ENCODE measurements around the gene RBM47.
A peak's percentile ranks its signal among the peaks of the same experiment; 100 is the strongest.
"Not testable (repeated sequence)": the region's sequence is repeated elsewhere in the genome, so short reads cannot be mapped to it uniquely, and the experiment has no call there.

Gene RBM47

GRCh38 chr4:40403081-40403480 is 226.6 kb downstream of the RBM47 start:
- no peak overlapping the region for H3K9ac ChIP-seq (ENCODE audit: low read depth, low read length)
- peaks cover 3% of the 10 kb centered on the region; the same call in 1 of the 2 replicates for H3K4me1 ChIP-seq (ENCODE audit: insufficient read depth, low read length)
- H3K9me3 ChIP-seq (ENCODE audit: insufficient read depth, low read depth, low read length) = peaks cover 16% of the 10 kb centered on the region; the same call in 1 of the 2 replicates
- no peaks in the 10 kb centered on the region for H3K27me3 ChIP-seq (ENCODE audit: insufficient read depth, low read length)
- H3K27ac ChIP-seq (ENCODE audit: low read depth, low read length) = no peak overlapping the region
- H3K4me3 ChIP-seq (ENCODE audit: low read length) = no peak overlapping the region
- whole genome bisulfite sequencing = 93% methylated on average over 5 of the region's 5 CpGs
- no peaks in the 10 kb centered on the region for H3K36me3 ChIP-seq (ENCODE audit: insufficient read depth, low read length)

GRCh38 chr4:40402556-40402955 is 227.1 kb downstream of the RBM47 start:
- no peak overlapping the region for H3K27ac ChIP-seq (ENCODE audit: low read depth, low read length)
- peaks cover 3% of the 10 kb centered on the region; the same call in 1 of the 2 replicates for H3K4me1 ChIP-seq (ENCODE audit: insufficient read depth, low read length)
- no peak overlapping the region for H3K4me3 ChIP-seq (ENCODE audit: low read length)
- 94% methylated on average over 1 of the region's 1 CpG for WGBS
- H3K27me3 ChIP-seq (ENCODE audit: insufficient read depth, low read length) = no peaks in the 10 kb centered on the region
- no peak overlapping the region for H3K9ac ChIP-seq (ENCODE audit: low read depth, low read length)
- no peaks in the 10 kb centered on the region for H3K36me3 ChIP-seq (ENCODE audit: insufficient read depth, low read length)
- peaks cover 14% of the 10 kb centered on the region; the same call in 1 of the 2 replicates for H3K9me3 ChIP-seq (ENCODE audit: insufficient read depth, low read depth, low read length)

GRCh38 chr4:40401631-40402030 is 228.0 kb downstream of the RBM47 start:
- Histone ChIP-seq H3K27ac (ENCODE audit: low read depth, low read length) (no peak overlapping the region), H3K9me3 (ENCODE audit: insufficient read depth, low read depth, low read length) (peaks cover 6% of the 10 kb centered on the region; the same call in 1 of the 2 replicates), H3K9ac (ENCODE audit: low read depth, low read length) (no peak overlapping the region), H3K27me3 (ENCODE audit: insufficient read depth, low read length) (no peaks in the 10 kb centered on the region), H3K4me1 (ENCODE audit: insufficient read depth, low read length) (peaks cover 3% of the 10 kb centered on the region; the same call in 1 of the 2 replicates), H3K4me3 (ENCODE audit: low read length) (no peak overlapping the region), H3K36me3 (ENCODE audit: insufficient read depth, low read length) (no peaks in the 10 kb centered on the region)
- WGBS = 88% methylated on average over 7 of the region's 8 CpGs

- no peaks in the 10 kb centered on the region for H3K27me3 ChIP-seq (ENCODE audit: insufficient read depth, low read length)
- H3K27ac ChIP-seq (ENCODE audit: low read depth, low read length) = no peak overlapping the region
- 95% methylated on average over 6 of the region's 6 CpGs for WGBS
- peaks cover 8% of the 10 kb centered on the region for H3K4me1 ChIP-seq (ENCODE audit: insufficient read depth, low read length)
- no peaks in the 10 kb centered on the region for H3K36me3 ChIP-seq (ENCODE audit: insufficient read depth, low read length)
- no peak overlapping the region for H3K4me3 ChIP-seq (ENCODE audit: low read length)
- H3K9me3 ChIP-seq (ENCODE audit: insufficient read depth, low read depth, low read length) = 0 out of 2 replicates have a peak, but pooled peaks cover under 1% of the 10 kb centered on the region
- no peak overlapping the region for H3K9ac ChIP-seq (ENCODE audit: low read depth, low read length)
These were observed 228.6 kb downstream of the RBM47 start for GRCh38 chr4:40401096-40401495.

- peaks cover 16% of the 10 kb centered on the region for H3K4me1 ChIP-seq (ENCODE audit: insufficient read depth, low read length)
- no peak overlapping the region for H3K4me3 ChIP-seq (ENCODE audit: low read length)
- H3K27me3 ChIP-seq (ENCODE audit: insufficient read depth, low read length) = no peaks in the 10 kb centered on the region
- no peaks in the 10 kb centered on the region for H3K36me3 ChIP-seq (ENCODE audit: insufficient read depth, low read length)
- no peak overlapping the region for H3K27ac ChIP-seq (ENCODE audit: low read depth, low read length)
- no peaks in the 10 kb centered on the region for H3K9me3 ChIP-seq (ENCODE audit: insufficient read depth, low read depth, low read length)
- 97% methylated on average over 3 of the region's 3 CpGs for WGBS
- no peak overlapping the region for H3K9ac ChIP-seq (ENCODE audit: low read depth, low read length)
These were observed 230.1 kb downstream of the RBM47 start for GRCh38 chr4:40399578-40399977.

- Histone ChIP-seq H3K9me3 (ENCODE audit: insufficient read depth, low read depth, low read length) (no peaks in the 10 kb centered on the region), H3K36me3 (ENCODE audit: insufficient read depth, low read length) (no peaks in the 10 kb centered on the region), H3K9ac (ENCODE audit: low read depth, low read length) (no peak overlapping the region), H3K27ac (ENCODE audit: low read depth, low read length) (peak overlapping the region; percentile 6; the same call in 1 of the 2 replicates), H3K4me1 (ENCODE audit: insufficient read depth, low read length) (peaks cover 13% of the 10 kb centered on the region), H3K4me3 (ENCODE audit: low read length) (no peak overlapping the region), H3K27me3 (ENCODE audit: insufficient read depth, low read length) (no peaks in the 10 kb centered on the region)
- 76% methylated on average over 7 of the region's 7 CpGs for WGBS
These were observed 233.5 kb downstream of the RBM47 start for GRCh38 chr4:40395908-40396793.

GRCh38 chr4:40395166-40395900 is 234.3 kb downstream of the RBM47 start:
- H3K9me3 ChIP-seq (ENCODE audit: insufficient read depth, low read depth, low read length) = no peaks in the 10 kb centered on the region
- WGBS = 90% methylated on average over 4 of the region's 4 CpGs
- H3K36me3 ChIP-seq (ENCODE audit: insufficient read depth, low read length) = no peaks in the 10 kb centered on the region
- H3K27me3 ChIP-seq (ENCODE audit: insufficient read depth, low read length) = no peaks in the 10 kb centered on the region
- no peak overlapping the region for H3K27ac ChIP-seq (ENCODE audit: low read depth, low read length)
- no peak overlapping the region for H3K4me3 ChIP-seq (ENCODE audit: low read length)
- H3K4me1 ChIP-seq (ENCODE audit: insufficient read depth, low read length) = peaks cover 13% of the 10 kb centered on the region
- H3K9ac ChIP-seq (ENCODE audit: low read depth, low read length) = no peak overlapping the region

- 86% methylated on average over 4 of the region's 6 CpGs for WGBS
- no peak overlapping the region for H3K27ac ChIP-seq (ENCODE audit: low read depth, low read length)
- no peaks in the 10 kb centered on the region for H3K36me3 ChIP-seq (ENCODE audit: insufficient read depth, low read length)
- no peaks in the 10 kb centered on the region for H3K27me3 ChIP-seq (ENCODE audit: insufficient read depth, low read length)
- no peak overlapping the region for H3K9ac ChIP-seq (ENCODE audit: low read depth, low read length)
- H3K4me1 ChIP-seq (ENCODE audit: insufficient read depth, low read length) = peaks cover 13% of the 10 kb centered on the region
- H3K4me3 ChIP-seq (ENCODE audit: low read length) = no peak overlapping the region
- H3K9me3 ChIP-seq (ENCODE audit: insufficient read depth, low read depth, low read length) = no peaks in the 10 kb centered on the region
These were observed 235.4 kb downstream of the RBM47 start for GRCh38 chr4:40394236-40394635.

GRCh38 chr4:40392241-40392640 is 237.4 kb downstream of the RBM47 start:
- H3K9ac ChIP-seq (ENCODE audit: low read depth, low read length); H3K9me3 ChIP-seq (ENCODE audit: insufficient read depth, low read depth, low read length); H3K27me3 ChIP-seq (ENCODE audit: insufficient read depth, low read length); H3K4me3 ChIP-seq (ENCODE audit: low read length); H3K36me3 ChIP-seq (ENCODE audit: insufficient read depth, low read length); H3K27ac ChIP-seq (ENCODE audit: low read depth, low read length): not testable (repeated sequence)
- peaks cover 18% of the 10 kb centered on the region for H3K4me1 ChIP-seq (ENCODE audit: insufficient read depth, low read length)
- 92% methylated on average over 9 of the region's 9 CpGs for WGBS

GRCh38 chr4:40389986-40390385 is 239.7 kb downstream of the RBM47 start:
- H3K4me3 ChIP-seq (ENCODE audit: low read length) = no peak overlapping the region
- no peaks in the 10 kb centered on the region for H3K27me3 ChIP-seq (ENCODE audit: insufficient read depth, low read length)
- no peak overlapping the region for H3K27ac ChIP-seq (ENCODE audit: low read depth, low read length)
- 0 out of 2 replicates have a peak, but pooled peaks cover 6% of the 10 kb centered on the region for H3K4me1 ChIP-seq (ENCODE audit: insufficient read depth, low read length)
- H3K9ac ChIP-seq (ENCODE audit: low read depth, low read length) = no peak overlapping the region
- H3K9me3 ChIP-seq (ENCODE audit: insufficient read depth, low read depth, low read length) = no peaks in the 10 kb centered on the region
- WGBS = 86% methylated on average over 2 of the region's 4 CpGs
- no peaks in the 10 kb centered on the region for H3K36me3 ChIP-seq (ENCODE audit: insufficient read depth, low read length)

- Histone ChIP-seq H3K27ac (ENCODE audit: low read depth, low read length) (no peak overlapping the region), H3K9me3 (ENCODE audit: insufficient read depth, low read depth, low read length) (no peaks in the 10 kb centered on the region), H3K36me3 (ENCODE audit: insufficient read depth, low read length) (no peaks in the 10 kb centered on the region)
These were observed 241.4 kb downstream of the RBM47 start for GRCh38 chr4:40388239-40388638.

More at GRCh38 chr4:40388239-40388638, 241.4 kb downstream of the RBM47 start:
- Histone ChIP-seq H3K27me3 (ENCODE audit: insufficient read depth, low read length) (no peaks in the 10 kb centered on the region), H3K9ac (ENCODE audit: low read depth, low read length) (0 out of 2 replicates have a peak overlapping the region, but pooled peaks have one; percentile 43), H3K4me3 (ENCODE audit: low read length) (no peak overlapping the region), H3K4me1 (ENCODE audit: insufficient read depth, low read length) (0 out of 2 replicates have a peak, but pooled peaks cover 6% of the 10 kb centered on the region)
- WGBS = 64% methylated on average over 5 of the region's 6 CpGs
